DOHH2 (cell line): ENCODE measurements around the gene KLC4.

ENCODE experiments used
- H3F3A ChIP-seq: fragments of 200-600 bp; sonication (generic), shearing (Covaris generic); 2 replicates; pipeline ENCODE4 v1.6.0; 2016; ENCODE audit warnings: antibody characterized with exemption, mild to moderate bottlenecking; ENCODE audit not compliant: control insufficient read depth, insufficient read depth
- H3K27ac ChIP-seq: fragments of 200-600 bp; sonication (generic); 2 replicates; pipeline ENCODE4 v1.5.1; 2014; ENCODE audit warnings: low read depth, mild to moderate bottlenecking, low read length, moderate library complexity
- H3K27me3 ChIP-seq: fragments of 200-600 bp; sonication (generic); 2 replicates; pipeline ENCODE4 v1.6.1; 2014; ENCODE audit warnings: mild to moderate bottlenecking, low read length, mixed read lengths; ENCODE audit not compliant: control insufficient read depth
- H3K36me3 ChIP-seq: fragments of 200-600 bp; sonication (generic); 2 replicates; pipeline ENCODE4 v1.6.1; 2014; ENCODE audit warnings: mild to moderate bottlenecking, low read length, moderate library complexity, mixed read lengths; ENCODE audit not compliant: control insufficient read depth
- H3K4me1 ChIP-seq: fragments of 200-600 bp; sonication (generic); 2 replicates; pipeline ENCODE4 v1.6.1; 2014; ENCODE audit warnings: mild to moderate bottlenecking, low read length, mixed read lengths; ENCODE audit not compliant: control insufficient read depth
- H3K4me2 ChIP-seq: fragments of 200-600 bp; sonication (generic); 2 replicates; pipeline ENCODE4 v1.6.0; 2014; ENCODE audit warnings: mild to moderate bottlenecking, low read length, moderate library complexity
- H3K4me3 ChIP-seq: fragments of 200-600 bp; sonication (generic); 2 replicates; pipeline ENCODE4 v1.5.1; 2014; ENCODE audit warnings: mild to moderate bottlenecking, low read length, mixed read lengths
- H3K79me2 ChIP-seq: fragments of 200-600 bp; sonication (generic); 2 replicates; pipeline ENCODE4 v1.6.1; 2014; ENCODE audit warnings: mild to moderate bottlenecking, low read length, mixed read lengths; ENCODE audit not compliant: control insufficient read depth
- H3K9me2 ChIP-seq: fragments of 200-600 bp; sonication (generic); replicated peaks from 2 replicates; pipeline ENCODE4 v1.6.1; 2014; ENCODE audit warnings: mild to moderate bottlenecking, low read length, mixed read lengths; ENCODE audit not compliant: control insufficient read depth
- H3K9me3 ChIP-seq: fragments of 200-600 bp; sonication (generic); 2 replicates; pipeline ENCODE4 v1.6.1; 2014; ENCODE audit warnings: antibody characterized with exemption, low read length, mixed read lengths; ENCODE audit not compliant: control insufficient read depth, insufficient read depth
- H4K20me1 ChIP-seq: fragments of 200-600 bp; sonication (generic); 2 replicates; pipeline ENCODE4 v1.6.0; 2014; ENCODE audit warnings: low read depth, mild to moderate bottlenecking, antibody characterized with exemption, low read length, moderate library complexity; ENCODE audit not compliant: control insufficient read depth, insufficient read depth
- CTCF ChIP-seq: fragments of 200-600 bp; sonication (generic); IDR thresholded peaks from one replicate; pipeline ENCODE4 v1.5.1; 2014; ENCODE audit warnings: antibody characterized with exemption, mild to moderate bottlenecking, low read depth, low read length; ENCODE audit not compliant: poor library complexity, severe bottlenecking
- EZH2phosphoT487 ChIP-seq: fragments of 200-600 bp; sonication (generic); IDR thresholded peaks from 2 replicates; pipeline ENCODE4 v1.6.1; 2017; ENCODE audit warnings: borderline replicate concordance, mild to moderate bottlenecking, antibody characterized with exemption, low read length, moderate library complexity, mixed read lengths

The KLC4 gene

GRCh38 chr6:43103253-43103876 is 43.9 kb downstream of the KLC4 start:
- Histone ChIP-seq H3K27me3 (peaks cover 4% of the 10 kb centered on the region; the same call in 1 of the 2 replicates), H3K4me2 (no peak overlapping the region), H3F3A (no peaks in the 10 kb centered on the region), H3K27ac (no peak overlapping the region), H3K4me1 (no peaks in the 10 kb centered on the region), H3K36me3 (no peaks in the 10 kb centered on the region), H3K9me3 (no peaks in the 10 kb centered on the region), H3K9me2 (no peaks in the 10 kb centered on the region), H3K4me3 (no peak overlapping the region), H3K79me2 (no peaks in the 10 kb centered on the region), H4K20me1 (no peaks in the 10 kb centered on the region)
- TF ChIP-seq EZH2phosphoT487: no peak
- no peak for TF ChIP-seq CTCF

DNA sequence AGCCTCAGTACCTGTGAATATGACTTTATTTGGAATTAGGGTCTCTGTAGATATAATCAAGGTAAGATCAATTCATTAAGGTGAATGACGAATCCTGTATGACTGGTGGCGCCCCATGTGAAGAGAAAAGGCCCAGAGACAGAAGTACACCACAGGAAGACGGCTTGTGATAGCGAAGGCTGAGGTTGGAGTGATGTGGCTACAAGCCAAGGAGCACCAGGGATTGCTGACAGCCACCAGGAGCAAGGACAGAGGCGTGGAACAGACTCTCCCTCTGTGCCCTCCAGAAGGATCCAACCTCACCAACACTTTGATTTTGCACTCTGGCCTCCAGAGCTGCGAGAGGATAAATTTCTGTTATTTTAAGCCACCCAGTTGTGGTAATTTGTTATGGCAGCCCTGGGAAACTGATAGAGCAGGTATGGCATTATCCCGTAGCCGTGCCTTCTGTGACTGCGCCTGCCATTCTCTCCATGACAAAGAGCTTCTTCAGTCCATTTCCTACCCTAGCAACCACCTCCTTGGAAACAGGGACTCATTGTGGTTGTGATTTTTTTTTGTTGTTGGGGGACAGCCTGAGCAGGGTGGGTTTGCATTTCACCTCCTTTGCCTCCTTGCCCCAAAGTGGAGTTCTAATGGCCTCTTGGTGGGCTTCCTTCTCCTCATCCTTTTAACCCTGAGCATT is 46.2 kb downstream of the KLC4 start:
- no peaks in the 10 kb centered on the region for H3K4me1 ChIP-seq
- no peaks in the 10 kb centered on the region for H3K79me2 ChIP-seq
- H3K4me2 ChIP-seq: no peak overlapping the region
- no peaks in the 10 kb centered on the region for H3K9me2 ChIP-seq
- H4K20me1 ChIP-seq: no peaks in the 10 kb centered on the region
- no peaks in the 10 kb centered on the region for H3K9me3 ChIP-seq
- no peak overlapping the region for H3K27ac ChIP-seq
- no peak overlapping the region for H3K4me3 ChIP-seq
- H3F3A ChIP-seq: no peaks in the 10 kb centered on the region
- H3K36me3 ChIP-seq: no peaks in the 10 kb centered on the region
- peaks cover 5% of the 10 kb centered on the region; the same call in 1 of the 2 replicates for H3K27me3 ChIP-seq
- TF ChIP-seq CTCF (no peak), EZH2phosphoT487 (no peak)

GRCh38 chr6:43107344-43108062 is 48.1 kb downstream of the KLC4 start:
- Histone ChIP-seq H3K4me3 (no peak overlapping the region), H4K20me1 (no peaks in the 10 kb centered on the region), H3K27ac (no peak overlapping the region), H3K4me2 (no peak overlapping the region), H3K27me3 (peaks cover 6% of the 10 kb centered on the region; the same call in 1 of the 2 replicates), H3K79me2 (no peaks in the 10 kb centered on the region), H3K4me1 (no peaks in the 10 kb centered on the region), H3K36me3 (no peaks in the 10 kb centered on the region), H3F3A (no peaks in the 10 kb centered on the region), H3K9me2 (no peaks in the 10 kb centered on the region), H3K9me3 (no peaks in the 10 kb centered on the region)
- TF ChIP-seq EZH2phosphoT487 (no peak), CTCF (no peak)
